ENCODE data around the gene TPO. TPM values are rescaled to one million over a fixed set of nuclear protein-coding genes. Genes with fewer than 3 reads are reported as not detected.
"Not testable (repeated sequence)": the region's sequence is repeated elsewhere in the genome, so short reads cannot be mapped to it uniquely, and the experiment has no call there.

Gene TPO
- total and polyA plus RNA-seq, 11 donors: 3.0 to 13.8 (median 8.4) TPM

DNA sequence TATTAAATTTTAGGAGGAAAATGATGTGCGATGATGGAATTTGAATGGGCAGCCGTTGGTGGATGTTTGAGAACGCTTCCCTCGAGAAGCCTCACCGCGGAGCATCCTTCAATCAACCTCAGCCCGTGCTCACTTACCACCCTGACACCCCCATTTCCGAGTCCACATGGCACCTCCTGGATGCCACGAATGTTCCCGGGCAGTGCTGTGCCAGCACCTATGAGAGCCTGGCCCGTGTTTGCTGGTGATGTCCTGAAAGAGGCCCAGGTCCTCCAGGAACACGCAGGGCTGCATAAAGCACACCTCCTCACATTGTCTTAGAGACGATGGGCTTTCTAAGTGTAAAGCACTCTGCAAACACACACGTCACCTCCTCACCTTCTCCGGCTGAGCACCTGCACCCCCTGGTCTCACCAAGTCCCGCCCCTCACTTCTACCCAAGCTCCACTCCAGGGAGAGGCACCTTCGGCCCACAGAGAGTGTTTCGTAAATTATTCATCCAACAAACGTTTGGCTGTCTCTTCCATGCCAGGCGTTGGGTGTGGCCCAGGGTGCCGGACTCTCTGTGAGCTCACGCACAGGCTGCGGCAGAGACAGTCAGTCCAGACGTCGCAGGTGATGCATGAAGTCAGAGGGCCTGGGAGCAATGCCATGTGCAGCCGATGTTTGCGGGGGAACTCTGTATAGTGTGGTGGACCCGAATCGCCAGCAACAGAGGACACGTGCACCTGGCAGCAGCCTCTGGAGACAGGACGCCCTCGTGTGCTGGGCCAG lies 150.0 kb downstream of the TPO start:
- no peak for TF ChIP-seq CTCF (IDR thresholded peaks at IDR 0.05)
- TF ChIP-seq POLR2A (IDR thresholded peaks at IDR 0.05): no peak
- Histone ChIP-seq H3K4me3 (no peak overlapping the region), H3K4me1 (peaks cover 0 to 31% (median 11%) of the 10 kb centered on the region in 12 donors), H3K36me3 (no peaks in the 10 kb centered on the region), H3K27ac (peak overlapping the region in 10 of 12 donors; percentile 27 to 81 (median 58)), H3K9me3 (no peaks in the 10 kb centered on the region), H3K27me3 (peaks cover 0 to 3% (median 0%) of the 10 kb centered on the region in 9 donors)
- ATAC-seq (peak in 1 of 4 donors; percentile 7), DNase-seq (no peak)
- intact Hi-C loops (cut with DNase I): no loop called here
- 88 to 90% (median 89%) methylated on average over 32 of the region's 32 CpGs for WGBS, 4 donors

DNA sequence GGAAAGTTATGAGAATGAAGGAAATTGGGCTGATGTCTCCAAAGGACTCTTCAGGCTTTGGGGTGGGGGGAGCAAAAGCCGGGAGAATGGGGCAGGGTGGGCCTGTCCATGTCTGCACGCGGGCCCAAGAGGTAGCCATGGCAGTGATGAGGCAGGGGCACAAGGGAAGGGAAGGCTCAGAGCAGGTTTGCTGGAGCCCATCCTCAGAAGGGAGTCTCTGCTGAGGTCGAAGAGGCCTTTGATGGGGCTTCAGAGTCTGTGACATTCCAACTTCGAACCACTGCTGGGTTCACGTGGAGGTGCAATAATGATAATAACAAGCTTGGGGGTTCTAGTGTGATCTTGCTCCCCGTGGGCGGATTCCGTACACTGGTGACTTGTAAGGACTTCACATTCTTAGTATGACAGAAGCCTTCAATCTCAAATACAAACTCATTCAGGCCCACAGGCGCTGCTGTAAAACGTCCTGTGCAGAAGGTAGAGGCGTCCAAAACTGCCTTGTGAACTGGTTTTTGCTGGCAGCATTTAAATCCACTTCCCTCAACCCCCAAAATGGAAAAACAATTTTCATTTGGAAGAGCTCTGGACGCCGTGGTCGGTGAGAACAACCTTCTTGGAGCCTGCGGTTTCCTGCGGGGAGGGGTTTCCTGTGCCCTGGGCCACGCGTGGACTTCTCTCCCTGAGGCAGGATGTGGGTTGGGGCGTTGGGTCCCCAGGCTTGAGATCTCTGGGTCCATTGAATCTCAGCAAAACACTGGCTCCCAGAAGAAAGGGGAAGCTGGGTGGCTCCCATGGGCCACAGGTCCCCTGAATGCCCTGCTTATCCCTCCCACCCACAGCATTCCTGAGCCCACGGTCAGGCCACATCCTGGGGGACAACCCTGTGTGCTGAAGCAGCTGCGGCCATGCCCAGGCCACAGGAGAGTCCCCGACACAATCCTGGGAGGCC lies 151.0 kb downstream of the TPO start:
- H3K27ac ChIP-seq: peak overlapping the region in 10 of 12 donors; percentile 27 to 81 (median 58)
- H3K4me1 ChIP-seq: peaks cover 0 to 31% (median 11%) of the 10 kb centered on the region in 12 donors
- no peak for TF ChIP-seq POLR2A (IDR thresholded peaks at IDR 0.05)
- no peak for TF ChIP-seq CTCF (IDR thresholded peaks at IDR 0.05)
- DNase-seq (peak in 3 of 5 donors; percentile 53 to 60 (median 55)), ATAC-seq (peak; percentile 44 to 88 (median 74))
- 63 to 71% (median 70%) methylated on average over 22 to 23 of the region's 23 CpGs for WGBS, 4 donors
- intact Hi-C loops (cut with DNase I): no loop called here
- no peaks in the 10 kb centered on the region for H3K36me3 ChIP-seq
- peaks cover 0 to 3% (median 0%) of the 10 kb centered on the region in 9 donors for H3K27me3 ChIP-seq
- H3K9me3 ChIP-seq: no peaks in the 10 kb centered on the region
- H3K4me3 ChIP-seq: no peak overlapping the region

GRCh38 chr2:1567556-1568344 lies 154.5 kb downstream of the TPO start:
- DNase-seq: no peak
- ATAC-seq: no peak
- WGBS, 4 donors: 95 to 97% (median 96%) methylated on average over 31 to 34 of the region's 34 CpGs
- intact Hi-C loops (cut with DNase I): no loop called here
- Histone ChIP-seq H3K27me3 (no peaks in the 10 kb centered on the region), H3K36me3 (no peaks in the 10 kb centered on the region), H3K4me1 (peaks cover 0 to 31% (median 20%) of the 10 kb centered on the region in 12 donors), H3K27ac (no peak overlapping the region), H3K4me3 (no peak overlapping the region), H3K9me3 (no peaks in the 10 kb centered on the region)
- TF ChIP-seq CTCF (IDR thresholded peaks at IDR 0.05): no peak
- TF ChIP-seq POLR2A (IDR thresholded peaks at IDR 0.05): no peak

- H3K36me3 ChIP-seq; H3K27ac ChIP-seq; H3K9me3 ChIP-seq; DNase-seq; intact Hi-C loops (cut with DNase I); H3K27me3 ChIP-seq; H3K4me3 ChIP-seq; ATAC-seq: not testable (repeated sequence)
- peaks cover 0 to 31% (median 20%) of the 10 kb centered on the region in 12 donors for H3K4me1 ChIP-seq
- WGBS, 4 donors: 94 to 96% (median 95%) methylated on average over 39 of the region's 39 CpGs
Observed at GRCh38 chr2:1568345-1568668, 155.0 kb downstream of the TPO start.
